Activated CD8-positive, alpha-beta T cell treated with anti-CD3 and anti-CD28 coated beads, Interleukin-2, amount 10 ng/mL, durations not matched to agents 7 days and 5 days (primary cell): ENCODE data around the gene CENPT. TPM values are rescaled to one million over a fixed set of nuclear protein-coding genes. Genes with fewer than 3 reads are reported as not detected.
A peak's percentile ranks its signal among the peaks of the same experiment; 100 is the strongest.

Experiments used
- ATAC-seq: fragments of 150-1000 bp; cut with Tn5 transposase; one replicate; pipeline ENCODE4 v1.10.0; 2021; ENCODE audit warnings: moderate library complexity
- CTCF ChIA-PET: fragments of 350-600 bp; sonication (Branson Sonifier 250); formaldehyde crosslinking; loops from one replicate; lab custom pipeline; 2021; ENCODE audit warnings: antibody characterized with exemption; lab: Charles Lee
- POLR2A ChIA-PET: fragments of 350-600 bp; sonication (Branson Sonifier 250); formaldehyde crosslinking; loops from one replicate; lab custom pipeline; 2021; ENCODE audit warnings: antibody characterized with exemption; lab: Charles Lee
- DNase-seq: peaks from one replicate; pipeline ENCODE4 v3.0.0-alpha.2; 2020
- H3K27ac Mint-ChIP-seq: one replicate; pipeline ENCODE4 v1.8.0; 2021; ENCODE audit warnings: mild to moderate bottlenecking, mixed read lengths
- H3K27me3 Mint-ChIP-seq: one replicate; pipeline ENCODE4 v1.8.0; 2021; ENCODE audit warnings: low read depth, mixed read lengths
- H3K36me3 Mint-ChIP-seq: one replicate; pipeline ENCODE4 v1.8.0; 2021; ENCODE audit warnings: low read depth, mixed read lengths
- H3K4me1 Mint-ChIP-seq: one replicate; pipeline ENCODE4 v1.8.0; 2021; ENCODE audit warnings: low read depth, mixed read lengths
- H3K4me3 Mint-ChIP-seq: one replicate; pipeline ENCODE4 v1.8.0; 2021; ENCODE audit warnings: mild to moderate bottlenecking, mixed read lengths
- H3K9me3 Mint-ChIP-seq: one replicate; pipeline ENCODE4 v1.8.0; 2022; ENCODE audit warnings: mixed read lengths; ENCODE audit not compliant: insufficient read depth
- total RNA-seq, 2 experiments: library from RNA; stranded (reverse); gene quantifications; one replicate each; pipeline ENCODE4 v1.2.3, GENCODE V29; 2021

CENPT gene, protein sequence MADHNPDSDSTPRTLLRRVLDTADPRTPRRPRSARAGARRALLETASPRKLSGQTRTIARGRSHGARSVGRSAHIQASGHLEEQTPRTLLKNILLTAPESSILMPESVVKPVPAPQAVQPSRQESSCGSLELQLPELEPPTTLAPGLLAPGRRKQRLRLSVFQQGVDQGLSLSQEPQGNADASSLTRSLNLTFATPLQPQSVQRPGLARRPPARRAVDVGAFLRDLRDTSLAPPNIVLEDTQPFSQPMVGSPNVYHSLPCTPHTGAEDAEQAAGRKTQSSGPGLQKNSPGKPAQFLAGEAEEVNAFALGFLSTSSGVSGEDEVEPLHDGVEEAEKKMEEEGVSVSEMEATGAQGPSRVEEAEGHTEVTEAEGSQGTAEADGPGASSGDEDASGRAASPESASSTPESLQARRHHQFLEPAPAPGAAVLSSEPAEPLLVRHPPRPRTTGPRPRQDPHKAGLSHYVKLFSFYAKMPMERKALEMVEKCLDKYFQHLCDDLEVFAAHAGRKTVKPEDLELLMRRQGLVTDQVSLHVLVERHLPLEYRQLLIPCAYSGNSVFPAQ
- 10 to 100 TPM; 58.9 to 63.6 TPM for total RNA-seq

DNA sequence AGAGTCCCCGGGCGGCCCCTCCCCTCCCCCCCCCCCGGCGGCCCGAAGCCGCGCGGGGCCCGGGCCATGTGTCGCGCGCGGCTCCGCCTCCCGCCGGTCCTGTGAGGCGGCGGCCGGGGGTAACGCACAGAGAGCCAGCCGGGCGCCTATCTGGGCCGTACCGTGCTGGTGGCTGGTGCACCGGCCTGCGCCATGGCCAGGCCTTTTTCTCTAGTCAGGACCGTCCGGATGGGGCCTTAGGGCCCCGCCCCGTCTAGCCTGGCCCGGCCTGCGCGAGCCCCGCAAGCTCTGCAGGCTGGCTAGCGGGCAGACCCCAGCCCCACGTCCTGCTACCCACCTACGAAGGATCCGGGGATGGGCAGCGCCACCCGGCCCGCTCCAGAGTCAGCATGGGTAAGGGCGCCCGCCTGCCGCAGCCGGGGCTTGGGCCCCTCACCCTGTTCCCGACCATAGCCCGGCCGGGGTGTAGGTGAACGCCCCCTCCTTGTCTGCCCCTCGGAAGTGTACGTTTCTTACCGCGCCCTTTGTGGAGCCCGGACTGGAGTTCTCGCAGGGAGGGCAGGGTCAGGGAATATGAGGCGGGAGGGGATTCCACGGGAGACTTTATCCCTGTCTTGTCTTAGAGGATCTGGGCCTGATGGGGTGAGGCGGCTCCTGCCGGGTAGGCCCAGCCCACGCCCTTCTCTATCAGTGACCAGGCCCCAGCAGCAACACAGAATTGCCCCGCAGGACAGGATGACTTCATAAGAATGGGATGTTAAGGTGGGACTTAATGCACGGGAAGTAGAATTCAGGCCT, at the start of gene CENPT:
Gene CENPT (minus strand): TSS at position 630 of the 798 bp plus-strand sequence. CDS start 13,834 bp downstream, outside the sequence.
- ATAC-seq (peak; percentile 50), DNase-seq (no peak)
- no peaks in the 10 kb centered on the region for H3K27me3 Mint-ChIP-seq
- peak within 1 kb of the TSS; percentile 82 for H3K27ac Mint-ChIP-seq
- CTCF ChIA-PET, result interaction anchor here (1.7 to 2.7 kb wide), 2 partner anchors 31 to 174 kb away, joined by 4 to 10 read pairs; no protein-coding TSS in a partner anchor
- POLR2A ChIA-PET, result interaction anchor here (0.5 to 4.2 kb wide), 2 partner anchors 14 to 427 kb away, joined by 3 to 28 read pairs; no protein-coding TSS in a partner anchor
- H3K4me1 Mint-ChIP-seq, result peaks cover 47% of the 10 kb centered on the region
- peak within 1 kb of the TSS; percentile 96 for H3K4me3 Mint-ChIP-seq
- no peaks in the 10 kb centered on the region for H3K9me3 Mint-ChIP-seq
- peaks cover 31% of the 10 kb centered on the region for H3K36me3 Mint-ChIP-seq

GRCh38 chr16:67897231-67897630, 49.7 kb upstream of the CENPT start:
- no peaks in the 10 kb centered on the region for H3K9me3 Mint-ChIP-seq
- CTCF ChIA-PET, result interaction anchor here (0.8 to 2.3 kb wide), 7 partner anchors 11 to 225 kb away, joined by 3 to 14 read pairs (median 4); partner anchors contain the start of gene NRN1L
- DNase-seq (no peak), ATAC-seq (no peak)
- H3K36me3 Mint-ChIP-seq, result peaks cover 3% of the 10 kb centered on the region
- POLR2A ChIA-PET, result interaction anchor here (1.5 kb wide), 1 partner anchor 39 kb away, joined by 5 read pairs; the partner anchor contains the start of gene PSMB10
- H3K4me3 Mint-ChIP-seq, result no peak overlapping the region
- peaks cover 31% of the 10 kb centered on the region for H3K4me1 Mint-ChIP-seq
- H3K27ac Mint-ChIP-seq, result no peak overlapping the region
- no peaks in the 10 kb centered on the region for H3K27me3 Mint-ChIP-seq

GRCh38 chr16:67893743-67894399, 46.4 kb upstream of the CENPT start:
- ChIA-PET POLR2A (interaction anchor here (1.4 to 3.1 kb wide), 3 partner anchors 10 to 48 kb away, joined by 3 to 15 read pairs (median 4); partner anchors contain the start of gene NUTF2), CTCF (interaction anchor here (0.8 to 4.3 kb wide), 6 partner anchors 10 to 86 kb away, joined by 3 to 21 read pairs (median 3); partner anchors contain the start of gene NRN1L)
- Mint-ChIP-seq H3K27ac (peak overlapping the region; percentile 97), H3K4me3 (peak overlapping the region; percentile 97), H3K27me3 (no peaks in the 10 kb centered on the region), H3K4me1 (peaks cover 28% of the 10 kb centered on the region), H3K36me3 (peaks cover 3% of the 10 kb centered on the region), H3K9me3 (no peaks in the 10 kb centered on the region)
- DNase-seq (peak; percentile 28), ATAC-seq (no peak)

- H3K4me1 Mint-ChIP-seq, result peaks cover 26% of the 10 kb centered on the region
- peak; percentile 96 for DNase-seq
- POLR2A ChIA-PET, result interaction anchor here (0.7 to 3.1 kb wide), 7 partner anchors 9 to 178 kb away, joined by 3 to 15 read pairs (median 3); partner anchors contain the start of genes DPEP2 and NUTF2
- CTCF ChIA-PET, result interaction anchor here (0.8 to 4.3 kb wide), 9 partner anchors 9 to 372 kb away, joined by 3 to 21 read pairs (median 3); partner anchors contain the start of gene NRN1L
- peak within 1 kb of the TSS; percentile 97 for H3K27ac Mint-ChIP-seq
- H3K4me3 Mint-ChIP-seq, result peak within 1 kb of the TSS; percentile 97
- ATAC-seq, result peak; percentile 99
- no peaks in the 10 kb centered on the region for H3K27me3 Mint-ChIP-seq
- H3K9me3 Mint-ChIP-seq, result no peaks in the 10 kb centered on the region
- H3K36me3 Mint-ChIP-seq, result peaks cover 3% of the 10 kb centered on the region
These were observed 45.6 kb upstream of the CENPT start, which contains the start of gene PSKH1 for GRCh38 chr16:67892899-67893742. Gene PSKH1, plus strand, starts transcription at chr16:67893254. Its CDS starts 15,496 bp downstream, at chr16:67908750.

DNA sequence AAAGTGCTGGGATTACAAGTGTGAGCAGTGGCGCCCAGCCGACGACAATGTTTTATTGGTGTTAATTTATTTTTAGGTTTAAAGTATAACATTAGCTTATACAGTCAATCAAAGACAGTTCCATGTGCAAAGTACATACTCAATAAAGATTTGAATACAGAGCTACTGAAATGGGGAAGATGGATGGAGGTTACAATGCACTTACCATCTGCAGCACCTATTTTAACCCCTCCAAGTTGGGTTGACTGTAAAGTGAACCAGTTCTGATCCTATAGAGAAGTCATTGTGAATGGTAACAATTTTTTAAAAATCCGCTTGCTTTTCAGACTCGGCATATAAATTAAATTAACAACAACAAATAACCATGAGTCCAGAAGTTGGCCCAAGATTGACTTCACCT, 44.9 kb upstream of the CENPT start:
- peaks cover 26% of the 10 kb centered on the region for H3K4me1 Mint-ChIP-seq
- POLR2A ChIA-PET, result interaction anchor here (0.7 to 3.1 kb wide), 7 partner anchors 8 to 178 kb away, joined by 3 to 15 read pairs (median 3); partner anchors contain the start of genes DPEP2 and NUTF2

GRCh38 chr16:67888331-67888730, 40.8 kb upstream of the CENPT start:
- no peak for ATAC-seq
- Mint-ChIP-seq H3K9me3 (no peaks in the 10 kb centered on the region), H3K4me1 (peaks cover 7% of the 10 kb centered on the region), H3K4me3 (no peak overlapping the region), H3K36me3 (peaks cover 9% of the 10 kb centered on the region), H3K27ac (no peak overlapping the region), H3K27me3 (no peaks in the 10 kb centered on the region)
- DNase-seq, result no peak
- POLR2A ChIA-PET, result no interaction called here
- CTCF ChIA-PET, result no interaction called here

More for the DNA sequence above, 44.9 kb upstream of the CENPT start:
- no peak for DNase-seq
- H3K9me3 Mint-ChIP-seq, result no peaks in the 10 kb centered on the region
- H3K4me3 Mint-ChIP-seq, result peak overlapping the region; percentile 74
- peak overlapping the region; percentile 62 for H3K27ac Mint-ChIP-seq
- no peaks in the 10 kb centered on the region for H3K27me3 Mint-ChIP-seq
- peaks cover 3% of the 10 kb centered on the region for H3K36me3 Mint-ChIP-seq
- CTCF ChIA-PET, result interaction anchor here (1.0 to 4.3 kb wide), 7 partner anchors 9 to 371 kb away, joined by 3 to 21 read pairs (median 3); partner anchors contain the start of gene NRN1L
- no peak for ATAC-seq

DNA sequence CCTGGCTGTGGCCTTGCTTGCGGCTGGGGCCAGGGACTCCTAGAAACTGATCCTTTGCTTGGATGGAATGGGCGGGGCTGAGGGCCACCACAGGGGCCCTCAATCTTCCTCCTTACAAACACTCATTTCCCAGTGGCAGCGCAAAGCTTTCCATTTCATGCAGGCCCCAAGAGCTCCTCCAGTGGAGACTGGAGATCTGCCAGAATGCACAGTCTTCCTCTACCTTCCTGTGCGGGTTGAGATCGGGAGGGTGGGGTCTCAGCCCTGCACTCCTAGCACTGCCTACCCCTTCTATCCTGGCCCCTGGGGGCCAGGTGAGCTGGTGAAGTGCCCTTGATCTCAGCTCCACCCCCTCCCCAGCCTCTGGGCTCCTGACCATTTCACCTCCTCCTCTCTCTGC, 38.9 kb upstream of the CENPT start:
- Mint-ChIP-seq H3K27me3 (no peaks in the 10 kb centered on the region), H3K4me3 (no peak overlapping the region), H3K4me1 (no peaks in the 10 kb centered on the region), H3K27ac (no peak overlapping the region), H3K9me3 (no peaks in the 10 kb centered on the region), H3K36me3 (peaks cover 19% of the 10 kb centered on the region)
- ChIA-PET POLR2A (interaction anchor here (0.7 to 1.6 kb wide), 3 partner anchors 34 to 49 kb away, joined by 3 to 5 read pairs (median 4); no protein-coding TSS in a partner anchor), CTCF (interaction anchor here (0.9 to 1.3 kb wide), 4 partner anchors 53 to 365 kb away, joined by 3 to 5 read pairs (median 4); no protein-coding TSS in a partner anchor)
- ATAC-seq, result no peak
- DNase-seq, result no peak

GRCh38 chr16:67885976-67886375, 38.5 kb upstream of the CENPT start:
- no peaks in the 10 kb centered on the region for H3K27me3 Mint-ChIP-seq
- no peak for ATAC-seq
- DNase-seq, result no peak
- no peak overlapping the region for H3K4me3 Mint-ChIP-seq
- CTCF ChIA-PET, result interaction anchor here (0.9 to 1.3 kb wide), 4 partner anchors 52 to 365 kb away, joined by 3 to 5 read pairs (median 4); no protein-coding TSS in a partner anchor
- no peak overlapping the region for H3K27ac Mint-ChIP-seq
- no peaks in the 10 kb centered on the region for H3K9me3 Mint-ChIP-seq
- H3K36me3 Mint-ChIP-seq, result peaks cover 23% of the 10 kb centered on the region
- H3K4me1 Mint-ChIP-seq, result no peaks in the 10 kb centered on the region
- POLR2A ChIA-PET, result interaction anchor here (0.7 to 1.6 kb wide), 3 partner anchors 34 to 49 kb away, joined by 3 to 5 read pairs (median 4); no protein-coding TSS in a partner anchor

GRCh38 chr16:67885545-67885944, 38.1 kb upstream of the CENPT start:
- H3K4me3 Mint-ChIP-seq, result no peak overlapping the region

More at GRCh38 chr16:67885545-67885944, 38.1 kb upstream of the CENPT start:
- CTCF ChIA-PET, result interaction anchor here (0.9 to 1.3 kb wide), 4 partner anchors 51 to 365 kb away, joined by 3 to 5 read pairs (median 4); partner anchors contain the start of gene PSMB10
- Mint-ChIP-seq H3K4me1 (no peaks in the 10 kb centered on the region), H3K36me3 (peaks cover 23% of the 10 kb centered on the region), H3K27me3 (no peaks in the 10 kb centered on the region), H3K27ac (no peak overlapping the region), H3K9me3 (no peaks in the 10 kb centered on the region)
- DNase-seq, result no peak
- ATAC-seq, result no peak
- POLR2A ChIA-PET, result interaction anchor here (0.7 to 1.6 kb wide), 3 partner anchors 35 to 50 kb away, joined by 3 to 5 read pairs (median 4); no protein-coding TSS in a partner anchor
